Skeletal muscle satellite cell (primary cell): ENCODE results near the gene MOB3B.

Experiments
- H3K27me3 ChIP-seq: 2 replicates; pipeline ENCODE4 v1.7.0; 2013; ENCODE audit warnings: low read length; ENCODE audit not compliant: control insufficient read depth, insufficient read depth
- H3K36me3 ChIP-seq: 2 replicates; pipeline ENCODE4 v1.7.0; 2013; ENCODE audit warnings: mild to moderate bottlenecking, control low read depth, low read length; ENCODE audit not compliant: insufficient read depth
- H3K4me1 ChIP-seq: 2 replicates; pipeline ENCODE4 v1.7.0; 2013; ENCODE audit warnings: low read length; ENCODE audit not compliant: control insufficient read depth, insufficient read depth
- H3K4me2 ChIP-seq: 2 replicates; pipeline ENCODE4 v1.7.0; 2013; ENCODE audit warnings: mild to moderate bottlenecking, low read length
- H3K4me3 ChIP-seq: 2 replicates; pipeline ENCODE4 v1.7.0; 2013; ENCODE audit warnings: low read length
- H3K9ac ChIP-seq: 2 replicates; pipeline ENCODE4 v1.7.0; 2013; ENCODE audit warnings: mild to moderate bottlenecking, low read depth, low read length, moderate library complexity
- H3K9me3 ChIP-seq: replicated peaks from 2 replicates; pipeline ENCODE4 v1.7.0; 2013; ENCODE audit warnings: mild to moderate bottlenecking, control low read depth, low read length

MOB3B gene

GRCh38 chr9:27489087-27489876 lies 40.3 kb downstream of the MOB3B start:
- Histone ChIP-seq H3K9me3 (no peaks in the 10 kb centered on the region), H3K27me3 (no peaks in the 10 kb centered on the region), H3K9ac (no peak overlapping the region), H3K36me3 (no peaks in the 10 kb centered on the region), H3K4me2 (no peak overlapping the region), H3K4me3 (no peak overlapping the region), H3K4me1 (no peaks in the 10 kb centered on the region)

- no peaks in the 10 kb centered on the region for H3K27me3 ChIP-seq
- H3K4me2 ChIP-seq = no peak overlapping the region
- no peaks in the 10 kb centered on the region for H3K9me3 ChIP-seq
- no peaks in the 10 kb centered on the region for H3K36me3 ChIP-seq
- no peak overlapping the region for H3K9ac ChIP-seq
- H3K4me1 ChIP-seq = no peaks in the 10 kb centered on the region
- H3K4me3 ChIP-seq = no peak overlapping the region
Measured at GRCh38 chr9:27487927-27488326, 41.7 kb downstream of the MOB3B start.

GRCh38 chr9:27487128-27487640 lies 42.4 kb downstream of the MOB3B start:
- Histone ChIP-seq H3K9ac (no peak overlapping the region), H3K9me3 (no peaks in the 10 kb centered on the region), H3K4me1 (no peaks in the 10 kb centered on the region), H3K36me3 (no peaks in the 10 kb centered on the region), H3K4me3 (no peak overlapping the region), H3K27me3 (no peaks in the 10 kb centered on the region), H3K4me2 (no peak overlapping the region)

- no peaks in the 10 kb centered on the region for H3K9me3 ChIP-seq
- no peaks in the 10 kb centered on the region for H3K27me3 ChIP-seq
- no peak overlapping the region for H3K4me2 ChIP-seq
- H3K4me3 ChIP-seq = no peak overlapping the region
- no peak overlapping the region for H3K9ac ChIP-seq
- no peaks in the 10 kb centered on the region for H3K36me3 ChIP-seq
- H3K4me1 ChIP-seq = no peaks in the 10 kb centered on the region
Measured at GRCh38 chr9:27485158-27485557, 44.5 kb downstream of the MOB3B start.

- Histone ChIP-seq H3K36me3 (no peaks in the 10 kb centered on the region), H3K4me1 (no peaks in the 10 kb centered on the region), H3K9ac (no peak overlapping the region)
Measured at GRCh38 chr9:27483576-27483975, 46.0 kb downstream of the MOB3B start.

GRCh38 chr9:27482709-27483108 lies 46.9 kb downstream of the MOB3B start:
- Histone ChIP-seq H3K4me2 (no peak overlapping the region), H3K4me3 (no peak overlapping the region)

More at GRCh38 chr9:27483576-27483975, 46.0 kb downstream of the MOB3B start:
- H3K4me3 ChIP-seq = no peak overlapping the region
- no peaks in the 10 kb centered on the region for H3K9me3 ChIP-seq
- no peak overlapping the region for H3K4me2 ChIP-seq
- no peaks in the 10 kb centered on the region for H3K27me3 ChIP-seq

GRCh38 chr9:27478322-27478721 lies 51.3 kb downstream of the MOB3B start:
- no peaks in the 10 kb centered on the region for H3K9me3 ChIP-seq
- peaks cover 5% of the 10 kb centered on the region for H3K27me3 ChIP-seq
- H3K4me2 ChIP-seq = no peak overlapping the region
- H3K36me3 ChIP-seq = no peaks in the 10 kb centered on the region
- H3K4me1 ChIP-seq = no peaks in the 10 kb centered on the region
- no peak overlapping the region for H3K9ac ChIP-seq
- no peak overlapping the region for H3K4me3 ChIP-seq

More at GRCh38 chr9:27482709-27483108, 46.9 kb downstream of the MOB3B start:
- Histone ChIP-seq H3K9me3 (no peaks in the 10 kb centered on the region), H3K27me3 (no peaks in the 10 kb centered on the region), H3K36me3 (no peaks in the 10 kb centered on the region), H3K4me1 (no peaks in the 10 kb centered on the region), H3K9ac (no peak overlapping the region)

- no peaks in the 10 kb centered on the region for H3K36me3 ChIP-seq
- no peaks in the 10 kb centered on the region for H3K9me3 ChIP-seq
- H3K4me3 ChIP-seq = no peak overlapping the region
- H3K9ac ChIP-seq = no peak overlapping the region
- no peak overlapping the region for H3K4me2 ChIP-seq
- peaks cover 14% of the 10 kb centered on the region for H3K27me3 ChIP-seq
- no peaks in the 10 kb centered on the region for H3K4me1 ChIP-seq
Measured at GRCh38 chr9:27476870-27477515, 52.6 kb downstream of the MOB3B start.

GRCh38 chr9:27475057-27475595 lies 54.5 kb downstream of the MOB3B start:
- H3K36me3 ChIP-seq = no peaks in the 10 kb centered on the region
- no peak overlapping the region for H3K9ac ChIP-seq
- no peak overlapping the region for H3K4me2 ChIP-seq
- H3K4me1 ChIP-seq = no peaks in the 10 kb centered on the region
- H3K27me3 ChIP-seq = peaks cover 21% of the 10 kb centered on the region
- no peaks in the 10 kb centered on the region for H3K9me3 ChIP-seq
- no peak overlapping the region for H3K4me3 ChIP-seq

GRCh38 chr9:27474305-27474704 lies 55.3 kb downstream of the MOB3B start:
- Histone ChIP-seq H3K4me2 (no peak overlapping the region), H3K4me1 (no peaks in the 10 kb centered on the region), H3K9ac (no peak overlapping the region), H3K4me3 (no peak overlapping the region), H3K36me3 (no peaks in the 10 kb centered on the region), H3K27me3 (peaks cover 21% of the 10 kb centered on the region), H3K9me3 (no peaks in the 10 kb centered on the region)

GRCh38 chr9:27473111-27473529 lies 56.5 kb downstream of the MOB3B start:
- H3K36me3 ChIP-seq = no peaks in the 10 kb centered on the region
- H3K4me1 ChIP-seq = no peaks in the 10 kb centered on the region
- no peak overlapping the region for H3K9ac ChIP-seq
- H3K4me2 ChIP-seq = no peak overlapping the region
- H3K4me3 ChIP-seq = no peak overlapping the region
- no peaks in the 10 kb centered on the region for H3K9me3 ChIP-seq
- peaks cover 21% of the 10 kb centered on the region for H3K27me3 ChIP-seq
